GM10266 (cell line): ENCODE measurements around the gene ZNF439.
"Not testable (repeated sequence)": the region's sequence is repeated elsewhere in the genome, so short reads cannot be mapped to it uniquely, and the experiment has no call there.

Experiments
- DNase-seq: peaks from one replicate; pipeline ENCODE4 v3.0.0; 2012; ENCODE audit errors: extremely low spot score
- CTCF ChIP-seq: IDR thresholded peaks from 2 replicates; pipeline ENCODE4 v1.5.1; 2012; ENCODE audit warnings: mild to moderate bottlenecking, low read depth; ENCODE audit not compliant: control insufficient read depth, insufficient read depth; ENCODE audit errors: missing control alignments

ZNF439 gene

GRCh38 chr19:11821474-11822109, 26.9 kb upstream of the ZNF439 start:
- DNase-seq: no peak
- TF ChIP-seq CTCF: no peak

- DNase-seq: not testable (repeated sequence)
These were observed 19.3 kb upstream of the ZNF439 start for GRCh38 chr19:11828957-11829876.

GRCh38 chr19:11832253-11832912, 16.1 kb upstream of the ZNF439 start:
- no peak for DNase-seq
- no peak for TF ChIP-seq CTCF

- DNase-seq: no peak
- no peak for TF ChIP-seq CTCF
These were observed 15.0 kb upstream of the ZNF439 start for GRCh38 chr19:11833541-11833940.

GRCh38 chr19:11835626-11836066, 12.9 kb upstream of the ZNF439 start:
- DNase-seq: not testable (repeated sequence)

- DNase-seq: no peak
- no peak for TF ChIP-seq CTCF
These were observed 4.8 kb upstream of the ZNF439 start for GRCh38 chr19:11843722-11844121.

- not testable (repeated sequence) for DNase-seq
These were observed 911 bp upstream of the ZNF439 start for GRCh38 chr19:11847615-11848014.

GRCh38 chr19:11848200-11848593, 329 bp upstream of the ZNF439 start:
- TF ChIP-seq CTCF: no peak
- no peak for DNase-seq

- not testable (repeated sequence) for DNase-seq
These were observed 1.8 kb downstream of the ZNF439 start for GRCh38 chr19:11850289-11850688.
